Ishikawa (cell line): ENCODE measurements around the gene ARFRP1.

Experiments
- CEBPB ChIP-seq: IDR thresholded peaks from 2 replicates; pipeline ENCODE4 v1.6.1; 2012
- CREB1 ChIP-seq: IDR thresholded peaks from 2 replicates; pipeline ENCODE4 v1.6.1; 2012; ENCODE audit warnings: low read depth
- EGR1 ChIP-seq: IDR thresholded peaks from 2 replicates; pipeline ENCODE4 v1.6.1; 2012
- EP300 ChIP-seq: IDR thresholded peaks from 2 replicates; pipeline ENCODE4 v1.6.1; 2012; ENCODE audit warnings: borderline replicate concordance
- FOXM1 ChIP-seq: IDR thresholded peaks from 2 replicates; pipeline ENCODE4 v1.6.1; 2012; ENCODE audit warnings: low read depth, borderline replicate concordance
- MAX ChIP-seq: IDR thresholded peaks from 2 replicates; pipeline ENCODE4 v1.6.1; 2012
- NFIC ChIP-seq: IDR thresholded peaks from 2 replicates; pipeline ENCODE4 v1.6.1; 2012
- RAD21 ChIP-seq: IDR thresholded peaks from 2 replicates; pipeline ENCODE4 v1.6.1; 2012; ENCODE audit warnings: low read depth
- REST ChIP-seq: IDR thresholded peaks from 2 replicates; pipeline ENCODE4 v1.6.1; 2012; ENCODE audit warnings: low read depth, mild to moderate bottlenecking
- TAF1 ChIP-seq: IDR thresholded peaks from 2 replicates; pipeline ENCODE4 v1.6.1; 2012; ENCODE audit warnings: low read depth, mild to moderate bottlenecking
- TCF12 ChIP-seq: IDR thresholded peaks from 2 replicates; pipeline ENCODE4 v1.6.1; 2012; ENCODE audit warnings: low read depth
- TEAD4 ChIP-seq: IDR thresholded peaks from 2 replicates; pipeline ENCODE4 v1.6.1; 2012
- USF1 ChIP-seq: IDR thresholded peaks from 2 replicates; pipeline ENCODE4 v1.6.1; 2012
- YY1 ChIP-seq: IDR thresholded peaks from 2 replicates; pipeline ENCODE4 v1.6.1; 2012; ENCODE audit warnings: low read depth
- ZBTB7A ChIP-seq: IDR thresholded peaks from 2 replicates; pipeline ENCODE4 v1.6.1; 2012; ENCODE audit warnings: low read depth

ARFRP1 gene

GRCh38 chr20:63707558-63708300 lies at the start of gene ARFRP1, which contains the start of gene ZGPAT:
ARFRP1 (minus strand) TSS chr20:63707976; CDS start chr20:63707091, 885 bp downstream.
ZGPAT (plus strand) TSS chr20:63708039; CDS start chr20:63708581, 542 bp downstream.
- peak; percentile 31; the same call in 1 of the 2 replicates for TF ChIP-seq EP300
- no peak; the same call in 1 of the 2 replicates for TF ChIP-seq CEBPB
- TF ChIP-seq NFIC: peak; percentile 15; the same call in 1 of the 2 replicates
- peak; percentile 53; the same call in 1 of the 2 replicates for TF ChIP-seq TAF1
- TF ChIP-seq TEAD4: peak; percentile 41; the same call in 1 of the 2 replicates
- peak; percentile 85 for TF ChIP-seq EGR1
- peak; percentile 50 for TF ChIP-seq USF1
- TF ChIP-seq YY1: peak; percentile 67
- no peak for TF ChIP-seq REST
- peak; percentile 76 for TF ChIP-seq TCF12
- no peak for TF ChIP-seq RAD21
- no peak for TF ChIP-seq CREB1
- peak; percentile 84 for TF ChIP-seq MAX
- TF ChIP-seq FOXM1: no peak
- TF ChIP-seq ZBTB7A: peak; percentile 70; the same call in 1 of the 2 replicates

GRCh38 chr20:63756648-63756991 lies 48.8 kb upstream of the ARFRP1 start:
- TF ChIP-seq REST (no peak), CREB1 (no peak), EP300 (no peak), TCF12 (no peak), FOXM1 (no peak), MAX (no peak), TAF1 (no peak), NFIC (no peak), RAD21 (no peak), USF1 (no peak), ZBTB7A (no peak), CEBPB (no peak), EGR1 (no peak), TEAD4 (no peak), YY1 (no peak)

GRCh38 chr20:63755933-63756647 lies 48.3 kb upstream of the ARFRP1 start:
- TF ChIP-seq TCF12 (no peak), ZBTB7A (no peak), REST (no peak), USF1 (no peak), FOXM1 (no peak), YY1 (no peak), RAD21 (no peak), NFIC (no peak), TAF1 (no peak), TEAD4 (no peak), CEBPB (no peak)
